Astrocyte of the spinal cord (primary cell): ENCODE measurements around the gene TMEM164.
A peak's percentile ranks its signal among the peaks of the same experiment; 100 is the strongest.

Experiments used
- DNase-seq: peaks from one replicate; pipeline ENCODE4 v3.0.0; 2011; ENCODE audit warnings: low read depth, low spot score
- H3K4me3 ChIP-seq: 2 replicates; pipeline ENCODE4 v1.5.1; 2011; ENCODE audit warnings: low read depth, mild to moderate bottlenecking, low read length, moderate library complexity
- CTCF ChIP-seq: IDR thresholded peaks from 2 replicates; pipeline ENCODE4 v1.5.1; 2012; ENCODE audit warnings: low read depth, mild to moderate bottlenecking, low read length, inconsistent platforms
- in situ Hi-C: cut with HindIII; loops from 2 replicates; pipeline ENCODE4 v1.10.0; 2017; ENCODE audit warnings: low sequenced_read_pairs

The TMEM164 gene

GRCh38 chrX:110045421-110045820 lies 42.5 kb downstream of the TMEM164 start:
- DNase-seq = no peak
- TF ChIP-seq CTCF = no peak
- in situ Hi-C loops = no loop called here
- H3K4me3 ChIP-seq = no peak overlapping the region

GRCh38 chrX:110046001-110046400 lies 43.1 kb downstream of the TMEM164 start:
- in situ Hi-C loops = no loop called here
- no peak for TF ChIP-seq CTCF
- H3K4me3 ChIP-seq = no peak overlapping the region
- no peak for DNase-seq

GRCh38 chrX:110046971-110047370 lies 44.1 kb downstream of the TMEM164 start:
- TF ChIP-seq CTCF = no peak
- no peak for DNase-seq
- in situ Hi-C loops = no loop called here
- H3K4me3 ChIP-seq = no peak overlapping the region

- no peak overlapping the region for H3K4me3 ChIP-seq
- no peak for TF ChIP-seq CTCF
- DNase-seq = no peak
- in situ Hi-C loops = no loop called here
These were observed 46.2 kb downstream of the TMEM164 start for GRCh38 chrX:110049096-110049495.

- TF ChIP-seq CTCF = no peak
These were observed 47.5 kb downstream of the TMEM164 start for GRCh38 chrX:110050386-110050785.

GRCh38 chrX:110050901-110051300 lies 48.0 kb downstream of the TMEM164 start:
- in situ Hi-C loops = no loop called here
- TF ChIP-seq CTCF = no peak
- DNase-seq = no peak
- H3K4me3 ChIP-seq = no peak overlapping the region

More at GRCh38 chrX:110050386-110050785, 47.5 kb downstream of the TMEM164 start:
- in situ Hi-C loops = no loop called here
- no peak for DNase-seq
- H3K4me3 ChIP-seq = no peak overlapping the region

- in situ Hi-C loops = no loop called here
- no peak overlapping the region for H3K4me3 ChIP-seq
- DNase-seq = peak; percentile 20
- TF ChIP-seq CTCF = no peak
These were observed 48.6 kb downstream of the TMEM164 start for GRCh38 chrX:110051559-110051958.
